H1 (cell line): ENCODE results near the gene PPP1R13B. TPM values are rescaled to one million over a fixed set of nuclear protein-coding genes. Genes with fewer than 3 reads are reported as not detected.

ENCODE experiments used
- CTCF ChIA-PET: fragments of 300-600 bp; sonication (Branson Sonifier 250); formaldehyde crosslinking; loops from one replicate; lab custom pipeline; 2021; ENCODE audit not compliant: partially characterized antibody; lab: Charles Lee
- POLR2A ChIA-PET: fragments of 300-600 bp; sonication (Branson Sonifier 250); formaldehyde crosslinking; loops from one replicate; lab custom pipeline; 2021; ENCODE audit warnings: inconsistent platforms; ENCODE audit not compliant: partially characterized antibody; lab: Charles Lee
- DNase-seq, 2 experiments: peaks; one replicate each; pipeline versions ENCODE4 v3.0.0 to v3.0.0-alpha.2; 2010 to 2022; ENCODE audit warnings: low spot score in 2 of 2, low read depth in 1 of 2, mixed read lengths in 1 of 2
- FAIRE-seq: peaks from 2 replicates; lab custom pipeline; 2011; peaks lifted over from hg19 to GRCh38; lab: Jason Lieb, UNC
- H2AFZ ChIP-seq: 2 replicates; pipeline ENCODE4 v1.8.1; 2012; ENCODE audit warnings: low read length, inconsistent platforms
- H2AK5ac ChIP-seq: 2 replicates; pipeline ENCODE4 v1.6.1; 2013; ENCODE audit warnings: low read depth, low read length
- H2BK120ac ChIP-seq: replicated peaks from 2 replicates; pipeline ENCODE3; 2013; ENCODE audit warnings: low read depth, low read length, inconsistent platforms
- H2BK12ac ChIP-seq: 2 replicates; pipeline ENCODE4 v1.6.1; 2013; ENCODE audit warnings: low read depth, low read length
- H2BK15ac ChIP-seq: 2 replicates; pipeline ENCODE4 v1.6.1; 2013; ENCODE audit warnings: low read length
- H2BK20ac ChIP-seq: 2 replicates; pipeline ENCODE4 v1.6.1; 2013; ENCODE audit warnings: low read length
- H2BK5ac ChIP-seq: 2 replicates; pipeline ENCODE4 v1.6.1; 2013; ENCODE audit warnings: low read depth, low read length
- H3K14ac ChIP-seq: 2 replicates; pipeline ENCODE4 v1.6.1; 2013; ENCODE audit warnings: inconsistent platforms; ENCODE audit not compliant: insufficient read length
- H3K18ac ChIP-seq: 2 replicates; pipeline ENCODE4 v1.6.1; 2013; ENCODE audit warnings: low read length; ENCODE audit errors: extremely low read depth
- H3K23ac ChIP-seq: 2 replicates; pipeline ENCODE4 v1.6.1; 2013; ENCODE audit warnings: inconsistent platforms; ENCODE audit not compliant: insufficient read length
- H3K23me2 ChIP-seq: 2 replicates; pipeline ENCODE4 v1.6.1; 2013; ENCODE audit warnings: low read depth, low read length
- H3K27ac ChIP-seq: 2 replicates; pipeline ENCODE4 v1.6.1; 2011; ENCODE audit warnings: low read depth, low read length, inconsistent platforms
- H3K27me3 ChIP-seq, 4 experiments: replicated peaks in 1 of 4; 1 replicate in 1 of 4; 2 replicates in 3 of 4; pipeline versions ENCODE4 v1.6.1 to v1.8.1; 2011 to 2013; ENCODE audit warnings: low read length in 3 of 4, mild to moderate bottlenecking in 3 of 4, inconsistent platforms in 2 of 4, mixed read lengths in 2 of 4, moderate library complexity in 1 of 4; ENCODE audit not compliant: control insufficient read depth in 3 of 4, insufficient read depth in 3 of 4; ENCODE audit errors: extremely low read depth in 1 of 4
- H3K36me3 ChIP-seq, 4 experiments: 2 replicates each; pipeline versions ENCODE4 v1.6.1 to v1.8.1; 2011 to 2013; ENCODE audit warnings: mild to moderate bottlenecking in 4 of 4, low read length in 3 of 4, moderate library complexity in 2 of 4, control low read depth in 1 of 4, inconsistent platforms in 1 of 4; ENCODE audit not compliant: insufficient read depth in 4 of 4, control insufficient read depth in 2 of 4
- H3K4ac ChIP-seq: replicated peaks from 2 replicates; pipeline ENCODE3; 2013; ENCODE audit warnings: low read length, low read depth, mixed read lengths, inconsistent platforms; ENCODE audit not compliant: insufficient read length
- H3K4me1 ChIP-seq, 4 experiments: replicated peaks in 1 of 4; 1 replicate in 1 of 4; 2 replicates in 3 of 4; pipeline versions ENCODE4 v1.6.1 to v1.8.1; 2011 to 2013; ENCODE audit warnings: low read length in 3 of 4, inconsistent platforms in 2 of 4, mixed read lengths in 1 of 4; ENCODE audit not compliant: insufficient read depth in 4 of 4, control insufficient read depth in 3 of 4
- H3K4me2 ChIP-seq, 2 experiments: 2 replicates each; pipeline versions ENCODE4 v1.6.1 to v1.8.1; 2011 to 2013; ENCODE audit warnings: low read depth in 2 of 2, low read length in 2 of 2, control low read depth in 1 of 2, inconsistent platforms in 1 of 2, mild to moderate bottlenecking in 1 of 2; ENCODE audit not compliant: insufficient read depth in 1 of 2
- H3K4me3 ChIP-seq, 4 experiments: fragments of 200-600, 300-600 bp in 1 of 4; sonication (generic), shearing (Covaris generic), sonication (Bioruptor Twin) in 1 of 4; 2 replicates each; pipeline versions ENCODE4 v1.5.1 to v1.8.1; 2011 to 2016; ENCODE audit warnings: low read length in 4 of 4, low read depth in 3 of 4, control low read depth in 2 of 4, inconsistent platforms in 2 of 4, mild to moderate bottlenecking in 2 of 4, mixed read lengths in 1 of 4, moderate library complexity in 1 of 4; ENCODE audit not compliant: insufficient read depth in 2 of 4; ENCODE audit errors: extremely low read depth in 1 of 4
- H3K56ac ChIP-seq: replicated peaks from 2 replicates; pipeline ENCODE3; 2013; ENCODE audit warnings: low read depth, mild to moderate bottlenecking, mixed read lengths, low read length, inconsistent platforms; ENCODE audit not compliant: insufficient read length
- H3K79me1 ChIP-seq: 2 replicates; pipeline ENCODE4 v1.6.1; 2013; ENCODE audit warnings: low read depth, low read length, control low read depth
- H3K79me2 ChIP-seq, 2 experiments: 2 replicates each; pipeline versions ENCODE4 v1.6.1 to v1.8.1; 2012 to 2013; ENCODE audit warnings: low read length in 2 of 2, mild to moderate bottlenecking in 2 of 2, inconsistent platforms in 1 of 2; ENCODE audit not compliant: insufficient read depth in 2 of 2, control insufficient read depth in 1 of 2
- H3K9ac ChIP-seq, 4 experiments: replicated peaks in 1 of 4; 1 replicate in 1 of 4; 2 replicates in 3 of 4; pipeline versions ENCODE4 v1.6.1 to v1.8.1; 2011 to 2013; ENCODE audit warnings: low read depth in 3 of 4, low read length in 3 of 4, control low read depth in 2 of 4, mild to moderate bottlenecking in 2 of 4, moderate library complexity in 2 of 4, inconsistent platforms in 1 of 4; ENCODE audit errors: extremely low read depth in 1 of 4
- H3K9me3 ChIP-seq, 2 experiments: 2 replicates each; pipeline versions ENCODE4 v1.6.1 to v1.8.1; 2012 to 2013; ENCODE audit warnings: mild to moderate bottlenecking in 2 of 2, moderate library complexity in 2 of 2, control low read depth in 1 of 2, inconsistent platforms in 1 of 2, low read depth in 1 of 2, low read length in 1 of 2, mixed read lengths in 1 of 2; ENCODE audit not compliant: insufficient read depth in 2 of 2
- H4K20me1 ChIP-seq, 2 experiments: replicated peaks in 1 of 2; 2 replicates each; pipeline versions ENCODE3 to v1.8.1; 2011 to 2013; ENCODE audit warnings: inconsistent platforms in 2 of 2, low read length in 2 of 2, mild to moderate bottlenecking in 1 of 2; ENCODE audit not compliant: insufficient read depth in 2 of 2, control insufficient read depth in 1 of 2
- H4K5ac ChIP-seq: 2 replicates; pipeline ENCODE4 v1.6.1; 2013; ENCODE audit warnings: low read length, low read depth, mixed read lengths, inconsistent platforms; ENCODE audit not compliant: insufficient read length
- H4K8ac ChIP-seq: 2 replicates; pipeline ENCODE4 v1.8.0; 2013; ENCODE audit warnings: mild to moderate bottlenecking, moderate library complexity, low read length, inconsistent platforms; ENCODE audit not compliant: insufficient read depth; ENCODE audit errors: extremely low read depth
- H4K91ac ChIP-seq: replicated peaks from 2 replicates; pipeline ENCODE3; 2013; ENCODE audit warnings: low read length, mixed read lengths, inconsistent platforms; ENCODE audit not compliant: insufficient read length
- NANOG ChIP-seq: IDR thresholded peaks from 2 replicates; pipeline ENCODE4 v1.6.1; 2011; ENCODE audit warnings: low read length, low read depth, mild to moderate bottlenecking, inconsistent platforms; ENCODE audit not compliant: insufficient read depth, poor library complexity, severe bottlenecking
- YY1 ChIP-seq: IDR thresholded peaks from 2 replicates; pipeline ENCODE4 v1.6.1; 2011; ENCODE audit warnings: low read depth, mild to moderate bottlenecking, low read length
- ZNF274 ChIP-seq: IDR thresholded peaks from 2 replicates; pipeline ENCODE4 v1.7.0; 2012; ENCODE audit warnings: low read length, borderline replicate concordance; ENCODE audit errors: extremely low read depth
- WGBS, 2 experiments: shearing (Covaris generic) in 1 of 2; methylation state at CpG; one replicate each; pipeline versions ENCODE4 v1.1.6 to v1.1.7; 2013 to 2015; ENCODE audit warnings: low lambda C conversion rate in 2 of 2, mixed read lengths in 2 of 2, inconsistent platforms in 1 of 2, low coverage in 1 of 2, missing lambda C conversion rate in 1 of 2; ENCODE audit not compliant: insufficient replicate concordance in 2 of 2, insufficient coverage in 1 of 2, insufficient read length in 1 of 2; ENCODE audit errors: extremely low coverage in 1 of 2, missing lambda C conversion rate in 1 of 2; 5-methylcytosine and 5-hydroxymethylcytosine counted together
- polyA plus RNA-seq, 7 experiments: library from polyadenylated mRNA; depleted of rRNA in 3 of 7; stranded (reverse) in 5 of 7; unstranded in 2 of 7; fragments of >200 nt in 5 of 7; fragments of 200-250 nt in 2 of 7; gene quantifications; 1 replicate in 5 of 7; 2 replicates in 1 of 7; 4 replicates in 1 of 7; pipeline versions ENCODE4 v1.2.1 to v1.2.3, GENCODE V29; 2011 to 2013; ENCODE audit warnings: missing spikeins in 2 of 7, mixed read lengths in 2 of 7
- total RNA-seq: library from RNA; stranded (reverse); fragmentation: NEBNext Ultra II Directional; extraction: Animal tissue kit (Norgen Biotek cat#: 25700); gene quantifications from 2 replicates; pipeline ENCODE4 v1.2.1, GENCODE V29; 2021

PPP1R13B gene
- total and polyA plus RNA-seq, 2 of the 8 experiments (the other 6 are each of a cell fraction or from before 2014, with no cell fraction given): 2.6 to 8.9 TPM

GRCh38 chr14:103699261-103699661 is 148.1 kb downstream of the PPP1R13B start:
- Histone ChIP-seq H3K27ac (no peak overlapping the region), H2BK12ac (no peak overlapping the region), H3K18ac (no peak overlapping the region), H3K23ac (no peak overlapping the region), H3K27me3 (no peaks in the 10 kb centered on the region), H3K9me3 (no peaks in the 10 kb centered on the region), H2BK20ac (no peak overlapping the region), H3K4me2 (no peak overlapping the region), H4K5ac (no peak overlapping the region), H3K79me1 (peaks cover 8% of the 10 kb centered on the region; the same call in 1 of the 2 replicates), H3K4me1 (peaks cover 0 to 2% (median 0%) of the 10 kb centered on the region in 4 experiments; a peak in 2 of 7 replicates), H3K56ac (no peak overlapping the region), H3K9ac (no peak overlapping the region)
- no peak for TF ChIP-seq YY1
- no peak for TF ChIP-seq ZNF274
- no peak for TF ChIP-seq NANOG
- TF ChIP-seq, all 59 proteins: peak for 0
- Histone ChIP-seq H3K4ac (no peak overlapping the region), H3K23me2 (no peaks in the 10 kb centered on the region), H3K79me2 (no peaks in the 10 kb centered on the region), H4K8ac (no peak overlapping the region; the same call in 1 of the 2 replicates), H3K14ac (no peak overlapping the region), H2BK120ac (no peak overlapping the region), H2AK5ac (no peak overlapping the region), H2AFZ (no peak overlapping the region), H2BK15ac (no peak overlapping the region), H4K20me1 (peaks cover 10 to 28% of the 10 kb centered on the region in 2 experiments), H2BK5ac (no peak overlapping the region), H3K36me3 (peaks cover 2 to 30% (median 10%) of the 10 kb centered on the region in 4 experiments; a peak in 6 of 8 replicates), H3K4me3 (no peak overlapping the region), H4K91ac (no peak overlapping the region)
- ChIA-PET CTCF (interaction anchor here (1.3 to 2.8 kb wide), 2 partner anchors 14 to 18 kb away, joined by 3 to 8 read pairs; no protein-coding TSS in a partner anchor), POLR2A (interaction anchor here (1.0 to 2.3 kb wide), 4 partner anchors 9 to 177 kb away, joined by 3 to 7 read pairs (median 4); partner anchors contain the start of genes CKB and ZFYVE21)
- no peak for DNase-seq
- WGBS, 2 experiments: 89% methylated on average over 16 of the region's 17 CpGs; no CpG with 5 or more reads in 1 of the 2 experiments
- no peak for FAIRE-seq
